Subcutaneous adipose tissue (tissue), 4 donors: Measurements from ENCODE around the gene RAB15. TPM values are rescaled to one million over a fixed set of nuclear protein-coding genes. Genes with fewer than 3 reads are reported as not detected.

Source experiments
- total RNA-seq, 4 donors: library from RNA; depleted of rRNA; stranded (reverse); fragments of >200 nt; gene quantifications; one replicate each; pipeline ENCODE4 v1.1.0, GENCODE V29; 2016
- TF ChIP-seq, protein P1 (sequence below): fragments of 450-650 bp; IDR thresholded peaks from one replicate; pipeline ENCODE4 v1.5.1; 2016; ENCODE audit warnings: low read depth, mild to moderate bottlenecking, control low read depth, antibody characterized with exemption, moderate library complexity

RAB15 gene
- total RNA-seq, 4 donors from 2014 or later: 0.75 to 1.2 (median 0.93) TPM

- TF ChIP-seq, protein P1, sequence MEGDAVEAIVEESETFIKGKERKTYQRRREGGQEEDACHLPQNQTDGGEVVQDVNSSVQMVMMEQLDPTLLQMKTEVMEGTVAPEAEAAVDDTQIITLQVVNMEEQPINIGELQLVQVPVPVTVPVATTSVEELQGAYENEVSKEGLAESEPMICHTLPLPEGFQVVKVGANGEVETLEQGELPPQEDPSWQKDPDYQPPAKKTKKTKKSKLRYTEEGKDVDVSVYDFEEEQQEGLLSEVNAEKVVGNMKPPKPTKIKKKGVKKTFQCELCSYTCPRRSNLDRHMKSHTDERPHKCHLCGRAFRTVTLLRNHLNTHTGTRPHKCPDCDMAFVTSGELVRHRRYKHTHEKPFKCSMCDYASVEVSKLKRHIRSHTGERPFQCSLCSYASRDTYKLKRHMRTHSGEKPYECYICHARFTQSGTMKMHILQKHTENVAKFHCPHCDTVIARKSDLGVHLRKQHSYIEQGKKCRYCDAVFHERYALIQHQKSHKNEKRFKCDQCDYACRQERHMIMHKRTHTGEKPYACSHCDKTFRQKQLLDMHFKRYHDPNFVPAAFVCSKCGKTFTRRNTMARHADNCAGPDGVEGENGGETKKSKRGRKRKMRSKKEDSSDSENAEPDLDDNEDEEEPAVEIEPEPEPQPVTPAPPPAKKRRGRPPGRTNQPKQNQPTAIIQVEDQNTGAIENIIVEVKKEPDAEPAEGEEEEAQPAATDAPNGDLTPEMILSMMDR: no peak
Measured at GRCh38 chr14:64948612-64949210, 23.4 kb downstream of the RAB15 start.

GRCh38 chr14:64947710-64948611 lies 24.2 kb downstream of the RAB15 start:
- TF ChIP-seq, protein P1: no peak

DNA sequence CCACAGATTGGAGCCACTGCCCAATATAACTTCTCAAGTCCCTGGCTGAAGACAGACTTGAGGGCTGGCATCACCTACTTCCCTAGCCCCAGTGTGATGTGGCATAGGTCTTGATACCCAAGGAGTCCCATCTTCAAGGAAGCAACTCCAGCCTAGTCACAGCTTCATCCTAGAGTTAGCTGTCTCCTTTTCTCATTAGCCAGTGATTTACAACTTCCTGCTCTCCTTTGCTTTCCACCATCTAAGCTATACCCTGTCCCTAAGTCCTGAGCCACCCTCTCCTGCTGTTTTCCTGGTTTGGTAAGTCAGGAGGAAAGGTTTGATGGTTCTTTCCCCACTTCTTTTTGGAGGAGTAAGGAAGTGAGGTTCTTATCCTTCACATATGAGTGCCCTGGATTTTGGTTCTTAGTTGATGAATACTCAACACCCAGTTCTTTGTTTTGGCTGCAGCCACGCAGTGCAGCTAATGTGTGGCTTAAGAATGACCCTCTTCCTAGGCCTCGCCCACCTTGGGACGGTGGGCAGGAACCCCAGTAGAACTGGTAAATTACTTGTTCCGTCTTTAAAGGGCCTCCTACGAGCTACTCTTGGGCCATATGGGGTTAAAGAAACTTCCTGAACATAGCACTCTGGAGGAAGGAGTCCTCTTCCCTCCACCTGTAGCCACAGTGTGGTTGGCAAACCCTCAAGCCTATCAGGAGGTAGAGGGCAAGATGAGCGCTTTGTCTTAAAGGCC lies 25.7 kb downstream of the RAB15 start:
- TF ChIP-seq, protein P1: no peak

- TF ChIP-seq, protein P1: no peak
Measured at GRCh38 chr14:64945431-64946178, 26.5 kb downstream of the RAB15 start.

- TF ChIP-seq, protein P1: no peak
Measured at GRCh38 chr14:64944861-64945260, 27.3 kb downstream of the RAB15 start.

DNA sequence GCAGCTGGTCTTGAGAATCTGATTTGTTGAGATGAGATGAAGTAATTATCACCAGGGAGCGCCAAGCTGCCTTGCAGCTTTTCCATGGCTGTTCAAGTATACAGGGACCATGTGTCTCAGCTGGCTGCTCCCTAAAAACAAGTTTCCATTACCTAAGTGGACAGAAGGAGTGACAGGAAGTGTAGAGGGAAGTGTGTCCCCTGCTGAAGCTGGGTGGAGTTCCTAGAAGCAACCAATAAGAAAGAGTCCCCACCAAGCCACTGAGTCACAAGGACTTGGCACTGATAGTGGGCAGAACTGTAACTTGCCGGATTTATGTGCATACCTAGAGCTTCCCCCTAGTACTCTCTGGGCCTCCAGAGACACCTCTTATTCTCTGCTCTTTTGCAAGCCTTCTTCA lies 28.1 kb downstream of the RAB15 start:
- TF ChIP-seq, protein P1: no peak
